Stimulated activated CD4-positive, alpha-beta T cell treated with anti-CD3 and anti-CD28 coated beads, Interleukin-1b, Interleukin-23, amount 100 ng/mL, for 24 hours (primary cell): ENCODE measurements around the gene RASSF5.
"Not testable (repeated sequence)": the region's sequence is repeated elsewhere in the genome, so short reads cannot be mapped to it uniquely, and the experiment has no call there.

Source experiments
- DNase-seq, 4 experiments: peaks; one replicate each; pipeline ENCODE4 v3.0.0-alpha.2; 2020; ENCODE audit warnings: low read depth in 4 of 4, low spot score in 1 of 4

The RASSF5 gene

DNA sequence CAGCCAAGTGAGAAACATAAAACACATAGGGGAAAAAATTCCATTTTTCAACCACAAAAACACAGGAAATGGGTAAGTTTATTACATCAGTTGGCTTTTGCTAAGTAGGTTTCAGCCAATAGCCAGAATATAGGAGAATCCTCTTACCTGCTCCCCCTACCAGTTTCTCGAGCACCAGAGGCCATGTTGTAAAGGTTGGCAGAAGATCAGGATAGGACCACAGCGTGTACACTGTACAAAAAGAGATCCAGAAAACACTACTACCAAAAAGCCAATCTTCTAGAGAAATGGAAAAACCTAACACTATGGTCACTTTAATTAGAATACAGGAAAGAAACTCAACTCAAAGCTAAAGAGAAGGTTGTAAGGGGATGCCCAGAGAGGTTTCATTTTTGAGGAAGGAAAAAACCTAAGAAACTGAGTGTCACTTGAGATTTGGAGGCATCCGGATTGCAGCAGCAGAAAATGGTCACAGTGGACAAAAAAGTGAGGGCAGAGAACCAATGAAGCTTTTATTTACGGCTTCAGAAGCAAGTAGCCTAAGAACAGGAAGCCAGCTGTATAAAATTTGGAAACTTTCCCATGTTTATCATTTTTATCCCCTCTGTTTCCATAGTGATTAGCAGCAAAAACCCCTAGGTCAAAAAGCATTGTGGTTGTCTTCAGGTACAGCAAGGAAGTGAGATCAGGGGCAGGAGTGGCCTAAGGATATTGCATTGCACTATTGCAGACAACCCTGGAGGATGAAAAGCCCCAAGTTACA is 102.1 kb downstream of the RASSF5 start:
- DNase-seq: no peak

GRCh38 chr1:206612129-206612876 is 105.0 kb downstream of the RASSF5 start, which contains the start of gene EIF2D:
Gene EIF2D (minus strand): TSS chr1:206612465. CDS start chr1:206612342, 123 bp downstream.
- DNase-seq: peak; percentile 87 to 96 (median 92)

DNA sequence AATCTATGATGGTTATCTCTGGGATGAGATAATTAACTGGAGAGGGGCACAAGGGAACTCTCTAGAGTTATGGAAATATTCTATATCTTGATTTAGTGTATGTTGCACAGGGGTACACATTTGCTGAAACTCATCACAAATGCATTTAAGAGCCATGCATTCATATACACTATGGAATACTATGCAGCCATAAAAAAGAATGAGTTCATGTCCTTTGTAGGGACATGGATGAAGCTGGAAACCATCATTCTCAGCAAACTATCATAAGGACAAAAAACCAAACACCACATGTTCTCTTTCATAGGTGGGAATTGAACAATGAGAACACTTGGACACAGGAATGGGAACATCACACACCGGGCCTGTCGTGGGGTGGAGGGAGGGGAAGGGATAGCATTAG is 119.1 kb downstream of the RASSF5 start:
- DNase-seq: not testable (repeated sequence)

- DNase-seq: no peak
Measured at GRCh38 chr1:206628916-206629315, 121.6 kb downstream of the RASSF5 start.

DNA sequence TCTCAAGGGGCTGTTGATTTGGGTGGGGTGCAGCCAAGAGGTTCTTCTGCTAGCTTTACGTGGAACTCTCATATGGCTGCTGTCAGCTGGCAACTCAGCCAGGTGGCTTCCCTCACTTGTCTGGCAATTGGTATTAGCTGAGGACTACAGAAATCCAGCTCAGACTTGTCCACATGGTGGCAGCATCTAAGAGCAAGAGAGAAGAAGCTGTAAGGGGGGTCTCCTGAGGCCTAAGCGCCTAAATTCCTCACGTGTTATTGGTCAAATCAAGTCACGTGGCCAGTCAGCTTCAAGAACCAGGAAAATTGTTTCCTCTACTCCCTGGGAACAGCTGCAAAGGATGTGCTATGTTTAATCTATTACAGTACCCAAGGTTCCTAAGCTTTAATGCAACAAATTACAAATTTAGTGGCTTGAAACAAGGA is 123.8 kb downstream of the RASSF5 start:
- DNase-seq: no peak

- DNase-seq: no peak
Measured at GRCh38 chr1:206633708-206634121, 126.4 kb downstream of the RASSF5 start.

DNA sequence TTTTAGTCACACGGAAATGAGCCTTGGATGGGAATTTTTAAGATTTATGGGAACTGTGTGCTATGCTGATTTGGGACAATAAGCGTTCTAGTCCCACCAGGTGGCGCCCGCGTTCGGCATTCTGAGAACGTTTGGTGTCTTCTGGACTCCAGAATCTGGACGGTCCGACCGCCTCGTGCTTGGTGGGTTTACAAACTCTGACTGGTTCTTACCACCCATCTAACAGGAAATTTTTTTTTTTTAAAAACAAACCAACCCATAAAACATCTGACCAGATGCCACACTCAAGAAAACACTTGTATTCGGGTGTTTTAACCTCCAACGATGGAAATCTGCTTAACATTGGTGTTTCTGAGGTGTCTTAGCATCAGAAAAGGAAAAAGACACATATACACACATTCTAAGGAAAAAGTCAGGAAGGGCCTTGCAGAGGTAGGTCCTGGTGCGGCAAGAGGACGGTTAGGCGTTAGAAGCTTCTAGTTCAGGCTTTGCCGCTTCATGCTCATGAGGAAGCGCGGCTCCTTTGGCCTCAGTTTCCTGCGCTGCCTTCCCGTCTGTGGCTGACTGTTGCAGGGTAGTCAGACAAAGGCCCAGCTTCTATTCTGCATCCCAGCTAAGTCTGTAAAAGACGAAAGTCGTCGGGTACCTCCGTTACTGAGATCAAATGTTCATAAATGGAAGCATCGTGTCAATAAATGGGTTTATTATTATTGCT is 127.2 kb downstream of the RASSF5 start:
- DNase-seq: peak; percentile 61 to 72 (median 68)

DNA sequence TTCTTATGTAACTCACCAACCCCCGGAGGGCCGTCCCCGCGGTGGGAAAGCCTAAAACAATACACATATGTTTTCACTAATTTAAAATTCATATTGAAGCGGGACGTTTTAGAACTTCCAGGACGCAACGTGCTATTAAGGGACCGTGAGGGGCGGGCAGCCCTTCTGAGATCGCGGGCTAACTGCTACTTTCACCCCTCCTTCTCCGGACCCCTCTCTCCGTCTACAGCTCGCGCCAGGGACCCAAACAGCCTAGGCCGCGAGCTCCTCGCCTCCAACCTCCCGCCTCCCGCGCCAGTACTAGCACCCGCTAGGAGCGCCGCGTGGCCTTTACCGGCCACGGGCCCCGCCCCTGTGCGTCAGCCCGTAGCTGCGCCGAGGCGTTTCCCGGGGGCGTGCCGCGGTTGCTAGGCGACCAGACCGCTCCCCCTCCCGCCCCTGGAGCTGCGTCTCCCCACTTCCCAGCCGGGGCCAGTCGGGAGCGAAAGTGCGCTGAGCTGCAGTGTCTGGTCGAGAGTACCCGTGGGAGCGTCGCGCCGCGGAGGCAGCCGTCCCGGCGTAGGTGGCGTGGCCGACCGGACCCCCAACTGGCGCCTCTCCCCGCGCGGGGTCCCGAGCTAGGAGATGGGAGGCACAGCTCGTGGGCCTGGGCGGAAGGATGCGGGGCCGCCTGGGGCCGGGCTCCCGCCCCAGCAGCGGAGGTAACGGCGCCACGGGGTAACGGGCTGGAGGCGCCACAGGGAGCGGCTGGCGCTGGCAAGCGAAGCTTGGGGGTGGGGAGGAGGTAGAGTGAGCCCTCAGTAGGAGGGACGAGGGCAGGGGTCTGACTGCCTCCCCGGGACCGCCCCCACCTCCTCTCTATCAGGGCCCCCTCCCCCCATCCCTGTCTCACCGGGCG is 128.0 kb downstream of the RASSF5 start, which contains the start of gene DYRK3:
Gene DYRK3 (plus strand): TSS at position 457 of the 898 bp plus-strand sequence. CDS start 168 bp downstream, at position 625.
- peak; percentile 76 to 93 (median 88) for DNase-seq

GRCh38 chr1:206635978-206636345 is 128.6 kb downstream of the RASSF5 start:
- DNase-seq: no peak

DNA sequence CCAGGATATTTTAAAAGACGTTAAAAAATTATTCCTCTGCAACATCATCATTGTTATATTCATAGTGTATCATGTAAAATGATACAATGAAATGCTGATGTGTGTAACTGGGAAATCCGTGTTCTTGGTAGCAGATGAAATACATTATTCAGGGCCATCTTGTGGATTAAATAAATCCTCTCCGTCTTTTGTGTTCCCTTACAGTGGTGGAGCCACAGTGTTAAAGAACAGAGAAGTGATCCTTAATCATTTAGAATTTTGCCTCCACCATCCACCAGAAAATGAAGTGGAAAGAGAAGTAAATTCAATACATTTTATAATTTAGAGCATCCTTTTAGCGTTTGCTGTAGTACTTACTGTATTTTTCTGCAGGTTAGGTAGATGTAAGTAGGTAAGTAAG is 129.3 kb downstream of the RASSF5 start:
- no peak for DNase-seq

DNA sequence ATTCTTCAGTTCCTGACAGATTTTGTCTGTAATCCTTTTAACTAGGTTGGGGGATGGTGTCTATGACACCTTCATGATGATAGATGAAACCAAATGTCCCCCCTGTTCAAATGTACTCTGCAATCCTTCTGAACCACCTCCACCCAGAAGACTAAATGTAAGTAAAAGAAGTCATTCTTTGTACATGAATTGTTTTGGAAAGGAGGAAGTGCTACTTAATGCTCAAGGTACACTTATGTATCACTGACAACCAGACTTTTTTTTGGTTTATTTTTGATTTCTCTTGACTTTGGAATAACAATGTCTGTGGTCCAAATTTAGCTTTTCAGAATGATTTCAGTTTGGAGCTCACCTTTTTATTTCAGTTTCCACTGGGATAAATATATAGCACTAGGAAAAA is 130.3 kb downstream of the RASSF5 start:
- no peak for DNase-seq
